Suprapubic skin (tissue), 4 donors: Measurements from ENCODE around the gene HECW1. TPM values are rescaled to one million over a fixed set of nuclear protein-coding genes. Genes with fewer than 3 reads are reported as not detected.

Source experiments
- DNase-seq, 2 donors: peaks; one replicate each; pipeline ENCODE4 v3.0.0-alpha.2; 2019; ENCODE audit warnings: low spot score in 2 of 2
- H3K27ac ChIP-seq: fragments of 200-600 bp; sonication (generic); one replicate; pipeline ENCODE4 v1.5.1; 2019
- H3K27me3 ChIP-seq: fragments of 200-600 bp; sonication (generic); one replicate; pipeline ENCODE4 v1.5.1; 2019
- H3K36me3 ChIP-seq: fragments of 200-600 bp; sonication (generic); one replicate; pipeline ENCODE4 v1.5.1; 2019
- H3K4me1 ChIP-seq: fragments of 200-600 bp; sonication (generic); one replicate; pipeline ENCODE4 v1.5.1; 2019
- H3K4me3 ChIP-seq: fragments of 200-600 bp; sonication (generic); one replicate; pipeline ENCODE4 v1.5.1; 2019; ENCODE audit warnings: mild to moderate bottlenecking
- H3K9me3 ChIP-seq: fragments of 200-600 bp; sonication (generic); one replicate; pipeline ENCODE4 v1.5.1; 2019
- CTCF ChIP-seq, 2 donors: fragments of 200-600 bp in 1 of 2; fragments of 450-650 bp in 1 of 2; sonication (generic) in 1 of 2; IDR thresholded peaks; one replicate each; pipeline ENCODE4 v1.5.1; 2016 to 2019; ENCODE audit warnings: antibody characterized with exemption in 2 of 2, mild to moderate bottlenecking in 1 of 2, moderate library complexity in 1 of 2
- EP300 ChIP-seq: sonication (generic); formaldehyde crosslinking; IDR thresholded peaks from one replicate; pipeline ENCODE4 v1.6.1; 2017; ENCODE audit warnings: antibody characterized with exemption
- POLR2A ChIP-seq, 2 donors: fragments of 450-650 bp; IDR thresholded peaks; one replicate each; pipeline ENCODE4 v1.6.1; 2017; ENCODE audit warnings: antibody characterized with exemption in 2 of 2, mild to moderate bottlenecking in 2 of 2, moderate library complexity in 2 of 2
- POLR2AphosphoS5 ChIP-seq, 3 donors: sonication (generic); formaldehyde crosslinking; IDR thresholded peaks; one replicate each; pipeline ENCODE4 v1.6.1; 2017; ENCODE audit warnings: antibody characterized with exemption in 3 of 3
- WGBS: methylation state at CpG from one replicate; pipeline ENCODE4 v1.1.5; 2018; 5-methylcytosine and 5-hydroxymethylcytosine counted together
- total RNA-seq, 4 donors: library from RNA; depleted of rRNA; stranded (reverse); fragments of >200 nt; gene quantifications; one replicate each; pipeline ENCODE4 v1.1.0, GENCODE V29; 2016

Gene HECW1
- total RNA-seq, 4 donors from 2014 or later = 0.17 to 0.73 (median 0.32) TPM; not detected in 1

- no peak for DNase-seq
- WGBS = 95% methylated on average over 6 of the region's 6 CpGs
- peaks cover 4% of the 10 kb centered on the region for H3K4me1 ChIP-seq
- H3K36me3 ChIP-seq = no peaks in the 10 kb centered on the region
- no peak overlapping the region for H3K27ac ChIP-seq
- H3K4me3 ChIP-seq = no peak overlapping the region
- H3K27me3 ChIP-seq = no peaks in the 10 kb centered on the region
- TF ChIP-seq POLR2AphosphoS5 (IDR thresholded peaks at IDR 0.05) (no peak), EP300 (no peak), CTCF (IDR thresholded peaks at IDR 0.05) (no peak), POLR2A (IDR thresholded peaks at IDR 0.05) (no peak)
- H3K9me3 ChIP-seq = peaks cover under 1% of the 10 kb centered on the region
Observed at GRCh38 chr7:43296306-43296705, 183.9 kb downstream of the HECW1 start.

- no peak overlapping the region for H3K27ac ChIP-seq
- peaks cover 4% of the 10 kb centered on the region for H3K4me1 ChIP-seq
- no peak for TF ChIP-seq CTCF (IDR thresholded peaks at IDR 0.05)
- no peak for TF ChIP-seq EP300
- no peak for TF ChIP-seq POLR2AphosphoS5 (IDR thresholded peaks at IDR 0.05)
- TF ChIP-seq POLR2A (IDR thresholded peaks at IDR 0.05) = no peak
- DNase-seq = no peak
- WGBS = 90% methylated on average over 8 of the region's 8 CpGs
- no peaks in the 10 kb centered on the region for H3K36me3 ChIP-seq
- no peak overlapping the region for H3K4me3 ChIP-seq
- no peaks in the 10 kb centered on the region for H3K9me3 ChIP-seq
- H3K27me3 ChIP-seq = no peaks in the 10 kb centered on the region
Observed at GRCh38 chr7:43298617-43299016, 186.2 kb downstream of the HECW1 start.

- WGBS = 86% methylated on average over 3 of the region's 3 CpGs
- Histone ChIP-seq H3K27me3 (no peaks in the 10 kb centered on the region), H3K9me3 (no peaks in the 10 kb centered on the region), H3K36me3 (no peaks in the 10 kb centered on the region), H3K4me3 (no peak overlapping the region), H3K27ac (no peak overlapping the region), H3K4me1 (peaks cover 2% of the 10 kb centered on the region)
- DNase-seq = no peak
- TF ChIP-seq EP300 (no peak), POLR2A (IDR thresholded peaks at IDR 0.05) (no peak), CTCF (IDR thresholded peaks at IDR 0.05) (no peak), POLR2AphosphoS5 (IDR thresholded peaks at IDR 0.05) (no peak)
Observed at GRCh38 chr7:43300121-43300520, 187.7 kb downstream of the HECW1 start.

- H3K27ac ChIP-seq = no peak overlapping the region
Observed at GRCh38 chr7:43302211-43302711, 189.8 kb downstream of the HECW1 start.

More at GRCh38 chr7:43302211-43302711, 189.8 kb downstream of the HECW1 start:
- H3K4me1 ChIP-seq = peaks cover 2% of the 10 kb centered on the region
- WGBS = 81% methylated on average over 6 of the region's 10 CpGs
- no peak for TF ChIP-seq CTCF (IDR thresholded peaks at IDR 0.05)
- TF ChIP-seq EP300 = no peak
- TF ChIP-seq POLR2A (IDR thresholded peaks at IDR 0.05) = no peak
- TF ChIP-seq POLR2AphosphoS5 (IDR thresholded peaks at IDR 0.05) = no peak
- no peaks in the 10 kb centered on the region for H3K36me3 ChIP-seq
- H3K4me3 ChIP-seq = no peak overlapping the region
- no peaks in the 10 kb centered on the region for H3K27me3 ChIP-seq
- H3K9me3 ChIP-seq = no peaks in the 10 kb centered on the region
- no peak for DNase-seq
